Neural cell (in vitro differentiated cells): ENCODE measurements around the gene STKLD1. TPM values are rescaled to one million over a fixed set of nuclear protein-coding genes. Genes with fewer than 3 reads are reported as not detected.

ENCODE experiments used
- H2AFZ ChIP-seq: fragments of 200-600, 300-800 bp; sonication (generic), shearing (Covaris generic); 2 replicates; pipeline ENCODE4 v1.6.0; 2014; ENCODE audit warnings: low read depth, mild to moderate bottlenecking, antibody characterized with exemption, low read length, moderate library complexity
- H3F3A ChIP-seq: fragments of 200-600 bp; shearing (Covaris generic); 2 replicates; pipeline ENCODE4 v1.6.1; 2016; ENCODE audit warnings: mild to moderate bottlenecking, moderate library complexity, mixed read lengths, antibody characterized with exemption, low read length; ENCODE audit not compliant: insufficient read depth, poor library complexity, severe bottlenecking
- H3K27ac ChIP-seq: fragments of 200-600, 300-800 bp; sonication (generic), shearing (Covaris generic); 2 replicates; pipeline ENCODE4 v1.5.1; 2014; ENCODE audit warnings: mild to moderate bottlenecking, low read length, moderate library complexity
- H3K27me3 ChIP-seq: fragments of 300-800, 200-600 bp; sonication (generic), shearing (Covaris generic); 2 replicates; pipeline ENCODE4 v1.6.0; 2014; ENCODE audit warnings: mild to moderate bottlenecking, low read depth, low read length, moderate library complexity; ENCODE audit not compliant: insufficient read depth
- H3K36me3 ChIP-seq: fragments of 300-800, 200-600 bp; sonication (generic), shearing (Covaris generic); 2 replicates; pipeline ENCODE4 v1.5.1; 2014; ENCODE audit warnings: mild to moderate bottlenecking, antibody characterized with exemption, low read length, moderate library complexity; ENCODE audit not compliant: insufficient read depth
- H3K4me2 ChIP-seq: fragments of 300-800, 200-600 bp; sonication (generic), shearing (Covaris generic); 2 replicates; pipeline ENCODE4 v1.6.0; 2014; ENCODE audit warnings: mild to moderate bottlenecking, low read length
- H3K4me3 ChIP-seq: fragments of 300-800, 200-600 bp; sonication (generic), shearing (Covaris generic); 2 replicates; pipeline ENCODE4 v1.5.1; 2014; ENCODE audit warnings: mild to moderate bottlenecking, low read length, moderate library complexity
- H3K79me2 ChIP-seq: fragments of 200-600 bp; shearing (Covaris generic); replicated peaks from 2 replicates; pipeline ENCODE4 v1.6.0; 2014; ENCODE audit warnings: mild to moderate bottlenecking, low read length, moderate library complexity; ENCODE audit not compliant: insufficient read depth
- H3K9ac ChIP-seq: fragments of 300-800, 200-600 bp; sonication (generic), shearing (Covaris generic); 2 replicates; pipeline ENCODE4 v1.6.1; 2016; ENCODE audit warnings: mild to moderate bottlenecking, low read length, mixed read lengths
- H3K9me2 ChIP-seq: fragments of 200-600 bp; shearing (Covaris generic); 2 replicates; pipeline ENCODE4 v1.6.1; 2016; ENCODE audit warnings: mild to moderate bottlenecking, low read length, mixed read lengths; ENCODE audit not compliant: insufficient read depth
- H3K9me3 ChIP-seq: fragments of 200-600, 300-800 bp; sonication (generic), shearing (Covaris generic); 2 replicates; pipeline ENCODE4 v1.6.1; 2016; ENCODE audit warnings: mild to moderate bottlenecking, mixed run types, low read length, moderate library complexity, mixed read lengths
- H4K20me1 ChIP-seq: fragments of 200-600 bp; shearing (Covaris generic); 2 replicates; pipeline ENCODE4 v1.6.1; 2016; ENCODE audit warnings: mild to moderate bottlenecking, mixed run types; ENCODE audit not compliant: insufficient read depth
- CTCF ChIP-seq: fragments of 450-650 bp; IDR thresholded peaks from 2 replicates; pipeline ENCODE4 v1.5.1; 2014; ENCODE audit warnings: antibody characterized with exemption, mild to moderate bottlenecking, moderate library complexity; ENCODE audit not compliant: poor library complexity, severe bottlenecking
- EP300 ChIP-seq: fragments of 450-650 bp; conservative IDR thresholded peaks from 2 replicates; pipeline ENCODE4 v1.6.1; 2014; ENCODE audit warnings: antibody characterized with exemption, mild to moderate bottlenecking, moderate library complexity; ENCODE audit not compliant: poor library complexity, severe bottlenecking
- EZH2 ChIP-seq: fragments of 200-600, 300-800 bp; shearing (Covaris generic), sonication (generic); IDR thresholded peaks from 2 replicates; pipeline ENCODE4 v1.6.1; 2014; ENCODE audit warnings: antibody characterized with exemption, low read length, borderline replicate concordance, mild to moderate bottlenecking; ENCODE audit not compliant: insufficient read depth, poor library complexity, severe bottlenecking
- MXI1 ChIP-seq: fragments of 450-650 bp; conservative IDR thresholded peaks from 2 replicates; pipeline ENCODE4 v1.6.1; 2014; ENCODE audit warnings: antibody characterized with exemption, mild to moderate bottlenecking; ENCODE audit not compliant: poor library complexity, severe bottlenecking
- POLR2AphosphoS5 ChIP-seq: IDR thresholded peaks from 2 replicates; pipeline ENCODE4 v1.6.1; 2012
- RAD21 ChIP-seq: fragments of 450-650 bp; conservative IDR thresholded peaks from 2 replicates; pipeline ENCODE4 v1.6.1; 2014; ENCODE audit warnings: antibody characterized with exemption, mild to moderate bottlenecking, moderate library complexity
- REST ChIP-seq: IDR thresholded peaks from 2 replicates; pipeline ENCODE4 v1.6.1; 2012; ENCODE audit warnings: borderline replicate concordance
- SMC3 ChIP-seq: fragments of 450-650 bp; conservative IDR thresholded peaks from 2 replicates; pipeline ENCODE4 v1.6.1; 2014; ENCODE audit warnings: antibody characterized with exemption, mild to moderate bottlenecking, moderate library complexity; ENCODE audit not compliant: poor library complexity
- TAF1 ChIP-seq: IDR thresholded peaks from 2 replicates; pipeline ENCODE4 v1.6.1; 2012; ENCODE audit warnings: low read depth
- polyA plus RNA-seq: library from polyadenylated mRNA; depleted of rRNA; stranded (reverse); fragments of >200 nt; gene quantifications from 2 replicates; pipeline ENCODE4 v1.2.3, GENCODE V29; 2014

The STKLD1 gene
- polyA plus RNA-seq, 1 donor from 2014 or later: 1.1 TPM

- Histone ChIP-seq H3K4me3 (no peak overlapping the region), H2AFZ (no peak overlapping the region), H3F3A (no peaks in the 10 kb centered on the region), H3K9ac (no peak overlapping the region), H3K27ac (no peak overlapping the region), H3K9me3 (no peaks in the 10 kb centered on the region), H3K27me3 (no peaks in the 10 kb centered on the region), H4K20me1 (no peaks in the 10 kb centered on the region), H3K36me3 (no peaks in the 10 kb centered on the region), H3K79me2 (peaks cover 2% of the 10 kb centered on the region), H3K4me2 (no peak overlapping the region), H3K9me2 (no peaks in the 10 kb centered on the region)
- TF ChIP-seq EZH2 (no peak), EP300 (no peak), POLR2AphosphoS5 (no peak), SMC3 (no peak), RAD21 (no peak), TAF1 (no peak), CTCF (no peak), MXI1 (no peak), REST (no peak)
Measured at GRCh38 chr9:133362359-133363044, 13.7 kb upstream of the STKLD1 start.

- TF ChIP-seq SMC3 (no peak), MXI1 (no peak), RAD21 (no peak), REST (no peak), TAF1 (no peak), EP300 (no peak), POLR2AphosphoS5 (no peak), CTCF (no peak), EZH2 (no peak)
- Histone ChIP-seq H3K27ac (no peak overlapping the region), H3K9ac (no peak overlapping the region), H3K4me2 (no peak overlapping the region), H2AFZ (no peak overlapping the region), H3K9me3 (no peaks in the 10 kb centered on the region), H3K79me2 (peaks cover 17% of the 10 kb centered on the region), H3F3A (no peaks in the 10 kb centered on the region), H3K9me2 (no peaks in the 10 kb centered on the region), H3K27me3 (no peaks in the 10 kb centered on the region), H4K20me1 (no peaks in the 10 kb centered on the region), H3K4me3 (no peak overlapping the region), H3K36me3 (no peaks in the 10 kb centered on the region)
Measured at GRCh38 chr9:133366435-133366834, 9.7 kb upstream of the STKLD1 start.
